IPS-18a (cell line): ENCODE measurements around the gene CALML5.

Source experiments
- H3K27ac ChIP-seq: one replicate; pipeline ENCODE4 v1.5.1; 2013; ENCODE audit warnings: low read length
- H3K27me3 ChIP-seq: one replicate; pipeline ENCODE4 v1.6.1; 2013; ENCODE audit warnings: mild to moderate bottlenecking, low read length; ENCODE audit not compliant: control insufficient read depth, insufficient read depth
- H3K36me3 ChIP-seq: one replicate; pipeline ENCODE4 v1.6.1; 2013; ENCODE audit warnings: low read depth, low read length; ENCODE audit not compliant: control insufficient read depth
- H3K4me1 ChIP-seq: one replicate; pipeline ENCODE4 v1.6.1; 2013; ENCODE audit warnings: low read depth, low read length; ENCODE audit not compliant: control insufficient read depth
- H3K4me3 ChIP-seq: one replicate; pipeline ENCODE4 v1.5.1; 2013; ENCODE audit warnings: low read length
- H3K9ac ChIP-seq: one replicate; pipeline ENCODE4 v1.6.1; 2013; ENCODE audit warnings: mild to moderate bottlenecking, low read length, moderate library complexity
- H3K9me3 ChIP-seq: one replicate; pipeline ENCODE4 v1.6.1; 2013; ENCODE audit warnings: low read depth, low read length; ENCODE audit not compliant: control insufficient read depth

The CALML5 gene

GRCh38 chr10:5540080-5540479 lies 40.7 kb upstream of the CALML5 start:
- H3K27me3 ChIP-seq: no peaks in the 10 kb centered on the region
- H3K4me1 ChIP-seq: no peaks in the 10 kb centered on the region
- no peaks in the 10 kb centered on the region for H3K36me3 ChIP-seq
- no peak overlapping the region for H3K27ac ChIP-seq
- H3K9ac ChIP-seq: no peak overlapping the region
- peaks cover 8% of the 10 kb centered on the region for H3K9me3 ChIP-seq
- H3K4me3 ChIP-seq: no peak overlapping the region

DNA sequence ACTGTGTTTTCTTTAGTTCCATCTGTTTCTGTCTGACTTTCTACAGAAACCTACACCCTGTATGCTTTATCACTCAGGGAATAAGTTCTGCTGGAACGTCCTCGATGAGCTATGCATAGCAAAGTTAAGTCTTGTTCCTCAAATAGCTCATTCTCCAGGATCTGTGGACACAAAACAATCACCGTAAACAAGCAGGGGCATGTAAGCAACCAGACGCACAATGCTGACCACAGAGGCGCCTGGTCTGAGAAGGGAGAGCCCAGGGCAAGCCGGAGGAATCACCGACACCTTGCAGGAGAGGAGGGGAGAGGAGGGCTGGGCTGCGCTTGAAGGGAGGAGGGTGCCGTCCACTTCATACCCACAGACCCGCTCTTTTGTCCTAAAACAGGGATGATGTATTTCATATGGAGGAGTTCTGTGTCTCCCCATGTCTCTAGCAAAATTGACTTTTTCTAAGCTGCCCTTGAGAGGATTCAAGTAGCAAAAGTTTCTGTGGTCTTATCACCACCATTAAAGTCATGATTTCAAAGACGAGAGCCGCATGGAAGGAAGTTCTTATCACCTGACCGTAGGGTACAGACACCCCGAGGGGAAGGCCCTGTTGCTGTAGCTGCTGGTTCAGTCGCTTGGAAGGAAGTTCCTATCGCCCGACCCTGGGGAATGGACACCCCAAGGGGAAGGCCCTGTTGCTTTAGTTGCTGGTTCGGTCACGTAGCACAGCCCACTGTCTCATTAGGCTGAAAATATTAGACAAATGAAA lies 39.7 kb upstream of the CALML5 start:
- H3K9me3 ChIP-seq: peaks cover 6% of the 10 kb centered on the region
- no peaks in the 10 kb centered on the region for H3K4me1 ChIP-seq
- H3K27me3 ChIP-seq: no peaks in the 10 kb centered on the region
- no peak overlapping the region for H3K9ac ChIP-seq
- no peak overlapping the region for H3K27ac ChIP-seq
- H3K36me3 ChIP-seq: no peaks in the 10 kb centered on the region
- no peak overlapping the region for H3K4me3 ChIP-seq

- Histone ChIP-seq H3K4me1 (no peaks in the 10 kb centered on the region), H3K36me3 (no peaks in the 10 kb centered on the region), H3K27ac (no peak overlapping the region), H3K27me3 (no peaks in the 10 kb centered on the region), H3K4me3 (no peak overlapping the region), H3K9me3 (peaks cover under 1% of the 10 kb centered on the region), H3K9ac (no peak overlapping the region)
Measured at GRCh38 chr10:5538446-5538845, 39.1 kb upstream of the CALML5 start.

- Histone ChIP-seq H3K4me3 (no peak overlapping the region), H3K9ac (no peak overlapping the region), H3K36me3 (no peaks in the 10 kb centered on the region)
Measured at GRCh38 chr10:5537684-5538083, 38.3 kb upstream of the CALML5 start.

DNA sequence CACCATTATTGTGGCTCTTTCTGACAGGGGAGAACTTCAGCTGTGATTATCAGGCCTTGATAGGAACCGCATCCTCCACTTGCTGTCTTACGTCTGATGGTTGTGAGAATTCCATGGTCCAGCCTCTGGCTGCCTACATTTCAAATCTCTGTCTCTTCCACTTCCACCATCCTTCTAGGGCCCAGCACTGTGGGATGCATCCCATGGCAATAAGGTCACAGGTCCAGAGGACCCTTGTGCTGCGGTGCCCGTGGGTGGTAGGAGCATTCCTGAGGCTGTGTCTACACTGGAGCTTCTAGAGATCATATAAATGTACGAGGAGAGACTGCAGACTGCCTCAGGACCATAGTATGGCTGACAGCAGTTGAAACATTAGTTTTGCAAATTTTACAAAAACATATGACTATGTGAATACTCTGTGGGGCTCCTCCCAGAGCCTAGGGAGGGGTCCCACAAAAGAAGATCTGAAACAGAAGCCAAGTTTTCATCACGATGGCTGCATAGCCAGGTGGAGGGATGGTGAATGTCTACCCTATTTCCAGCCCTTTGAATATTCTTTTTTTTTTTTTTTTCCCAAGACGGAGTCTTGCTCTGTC lies 37.2 kb upstream of the CALML5 start:
- no peaks in the 10 kb centered on the region for H3K36me3 ChIP-seq
- H3K9me3 ChIP-seq: no peaks in the 10 kb centered on the region
- no peaks in the 10 kb centered on the region for H3K4me1 ChIP-seq
- no peak overlapping the region for H3K9ac ChIP-seq
- no peaks in the 10 kb centered on the region for H3K27me3 ChIP-seq
- no peak overlapping the region for H3K27ac ChIP-seq
- H3K4me3 ChIP-seq: no peak overlapping the region

More at GRCh38 chr10:5537684-5538083, 38.3 kb upstream of the CALML5 start:
- no peaks in the 10 kb centered on the region for H3K4me1 ChIP-seq
- no peaks in the 10 kb centered on the region for H3K9me3 ChIP-seq
- no peaks in the 10 kb centered on the region for H3K27me3 ChIP-seq
- no peak overlapping the region for H3K27ac ChIP-seq

GRCh38 chr10:5534880-5535856 lies 35.8 kb upstream of the CALML5 start:
- no peaks in the 10 kb centered on the region for H3K36me3 ChIP-seq
- no peak overlapping the region for H3K27ac ChIP-seq
- no peak overlapping the region for H3K9ac ChIP-seq
- no peaks in the 10 kb centered on the region for H3K4me1 ChIP-seq
- no peak overlapping the region for H3K4me3 ChIP-seq
- no peaks in the 10 kb centered on the region for H3K27me3 ChIP-seq
- H3K9me3 ChIP-seq: no peaks in the 10 kb centered on the region

DNA sequence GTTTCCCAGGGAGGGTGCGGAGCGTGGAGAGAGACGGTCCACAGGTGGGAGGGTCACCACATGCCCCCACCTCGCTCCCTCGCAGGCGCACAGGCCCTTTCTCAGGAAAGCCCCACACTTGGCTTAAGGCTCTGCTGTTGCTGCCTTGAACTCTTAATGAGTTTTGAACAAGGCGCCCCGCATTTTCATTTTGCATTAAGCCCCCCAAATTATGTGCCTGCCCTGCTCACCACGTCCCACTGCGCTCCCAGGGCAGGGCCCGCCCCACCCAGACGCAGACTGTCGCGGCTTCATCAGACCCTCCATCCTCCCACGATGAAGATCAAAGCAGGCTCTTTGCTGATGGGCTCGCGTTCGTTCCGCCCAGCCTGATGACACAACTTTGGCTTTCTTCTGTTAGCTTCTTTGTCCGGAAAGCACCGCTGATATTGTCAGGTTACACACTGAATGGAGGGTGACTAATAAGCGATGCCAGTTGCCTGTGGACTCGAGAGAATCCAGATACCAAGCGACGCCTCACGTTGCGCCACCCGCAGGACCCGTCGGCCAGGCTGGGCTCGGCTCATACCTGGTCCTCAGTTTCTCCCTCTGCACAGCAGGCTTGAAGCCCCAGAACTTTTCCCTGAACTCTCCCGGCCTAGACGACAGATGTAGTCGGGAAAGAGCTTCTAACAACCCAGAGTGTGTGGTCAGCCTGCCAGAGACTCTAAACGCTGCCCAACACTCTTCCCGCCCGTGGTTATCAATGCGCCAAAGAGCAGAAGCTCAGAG lies 34.9 kb upstream of the CALML5 start:
- Histone ChIP-seq H3K9me3 (no peaks in the 10 kb centered on the region), H3K27me3 (no peaks in the 10 kb centered on the region), H3K27ac (no peak overlapping the region), H3K36me3 (no peaks in the 10 kb centered on the region), H3K9ac (no peak overlapping the region), H3K4me1 (no peaks in the 10 kb centered on the region), H3K4me3 (no peak overlapping the region)

GRCh38 chr10:5533098-5533731 lies 33.8 kb upstream of the CALML5 start:
- no peak overlapping the region for H3K9ac ChIP-seq
- no peaks in the 10 kb centered on the region for H3K4me1 ChIP-seq
- no peaks in the 10 kb centered on the region for H3K27me3 ChIP-seq
- no peak overlapping the region for H3K27ac ChIP-seq
- no peaks in the 10 kb centered on the region for H3K36me3 ChIP-seq
- no peak overlapping the region for H3K4me3 ChIP-seq
- no peaks in the 10 kb centered on the region for H3K9me3 ChIP-seq

- Histone ChIP-seq H3K4me3 (no peak overlapping the region), H3K4me1 (no peaks in the 10 kb centered on the region), H3K27ac (no peak overlapping the region), H3K9me3 (no peaks in the 10 kb centered on the region), H3K9ac (no peak overlapping the region), H3K36me3 (no peaks in the 10 kb centered on the region), H3K27me3 (no peaks in the 10 kb centered on the region)
Measured at GRCh38 chr10:5532618-5533097, 33.3 kb upstream of the CALML5 start.

GRCh38 chr10:5532307-5532605 lies 32.9 kb upstream of the CALML5 start:
- Histone ChIP-seq H3K27ac (no peak overlapping the region), H3K4me3 (no peak overlapping the region), H3K27me3 (no peaks in the 10 kb centered on the region), H3K4me1 (no peaks in the 10 kb centered on the region), H3K9me3 (no peaks in the 10 kb centered on the region), H3K9ac (no peak overlapping the region), H3K36me3 (no peaks in the 10 kb centered on the region)
